Stimulated activated CD4-positive, alpha-beta T cell treated with anti-CD3 and anti-CD28 coated beads, TNF-alpha, amount 100 ng/mL, for 4 hours (primary cell): ENCODE data around the gene MRPL14.

Source experiments
- DNase-seq, 3 experiments: peaks; one replicate each; pipeline ENCODE4 v3.0.0-alpha.2; 2020; ENCODE audit warnings: low read depth in 3 of 3

Gene MRPL14

GRCh38 chr6:44080561-44081521, 46.4 kb downstream of the MRPL14 start:
- DNase-seq: no peak

GRCh38 chr6:44079672-44080071, 47.6 kb downstream of the MRPL14 start:
- DNase-seq: no peak

GRCh38 chr6:44078827-44079671, 48.2 kb downstream of the MRPL14 start:
- DNase-seq: peak; percentile 41 to 57 (median 48)

GRCh38 chr6:44078219-44078826, 48.9 kb downstream of the MRPL14 start:
- DNase-seq: no peak

GRCh38 chr6:44077214-44077946, 49.9 kb downstream of the MRPL14 start:
- no peak for DNase-seq

- no peak for DNase-seq
These were observed 50.7 kb downstream of the MRPL14 start for GRCh38 chr6:44076356-44077213.

- DNase-seq: no peak
These were observed 51.5 kb downstream of the MRPL14 start for GRCh38 chr6:44075647-44076355.

- no peak for DNase-seq
These were observed 52.2 kb downstream of the MRPL14 start for GRCh38 chr6:44074813-44075646.

GRCh38 chr6:44074439-44074812, 52.8 kb downstream of the MRPL14 start:
- peak; percentile 35 to 46 (median 38) for DNase-seq

- DNase-seq: no peak
These were observed 53.4 kb downstream of the MRPL14 start for GRCh38 chr6:44073612-44074438.

GRCh38 chr6:44072959-44073611, 54.2 kb downstream of the MRPL14 start:
- DNase-seq: peak; percentile 44 to 57 (median 53)

GRCh38 chr6:44072452-44072958, 54.7 kb downstream of the MRPL14 start:
- no peak for DNase-seq

GRCh38 chr6:44071670-44072451, 55.4 kb downstream of the MRPL14 start:
- DNase-seq: no peak

GRCh38 chr6:44068607-44069296, 58.5 kb downstream of the MRPL14 start:
- no peak for DNase-seq

GRCh38 chr6:44067173-44068139, 59.8 kb downstream of the MRPL14 start:
- no peak for DNase-seq
